ENCODE results near the gene FAM90A26. TPM values are rescaled to one million over a fixed set of nuclear protein-coding genes. Genes with fewer than 3 reads are reported as not detected.
"Not testable (repeated sequence)": the region's sequence is repeated elsewhere in the genome, so short reads cannot be mapped to it uniquely, and the experiment has no call there.

Gene FAM90A26
- total RNA-seq, 1 experiment from 2014 or later: not detected

GRCh38 chr4:9214701-9215100 lies 44.5 kb downstream of the FAM90A26 start:
- H3K9ac ChIP-seq (ENCODE audit: low read length); POLR2A ChIA-PET; H3K27me3 ChIP-seq (ENCODE audit: insufficient read depth, low read length); H3K36me3 ChIP-seq (ENCODE audit: control insufficient read depth in 1 of 2, insufficient read depth in 2 of 2, low read length in 2 of 2); H3K9me3 ChIP-seq (ENCODE audit: control insufficient read depth in 1 of 2, insufficient read depth in 1 of 2, low read depth in 1 of 2, low read length in 2 of 2); H3K9me2 ChIP-seq (ENCODE audit: insufficient read depth); CTCF ChIA-PET; H3K27ac ChIP-seq (ENCODE audit: low read depth, low read length); intact Hi-C loops (cut with micrococcal nuclease); BruUV-seq (replicated peaks); H3K79me2 ChIP-seq (ENCODE audit: insufficient read depth, low read length); H2AFZ ChIP-seq (ENCODE audit: low read depth, low read length, poor library complexity, severe bottlenecking); H3K4me2 ChIP-seq (ENCODE audit: low read length); H3K4me3 ChIP-seq (replicated peaks in 1 of 2; ENCODE audit: low read depth in 1 of 2, low read length in 2 of 2); DNase-seq (ENCODE audit: low read depth, low spot score); ATAC-seq; H4K20me1 ChIP-seq (ENCODE audit: insufficient read depth); RAD21 ChIA-PET (ENCODE audit: low non-redundant PET in 1 of 2, low total read pairs in 2 of 2, uncharacterized antibody in 2 of 2, unreplicated experiment in 2 of 2); H3K4me1 ChIP-seq (ENCODE audit: control insufficient read depth in 1 of 2, insufficient read depth in 2 of 2, low read length in 2 of 2): not testable (repeated sequence)

GRCh38 chr4:9215105-9215504 lies 44.9 kb downstream of the FAM90A26 start, which contains the start of gene USP17L11:
USP17L11 (plus strand) TSS chr4:9215405; CDS start chr4:9215405, 0 bp downstream.
- H3K4me2 ChIP-seq (ENCODE audit: low read length); DNase-seq (ENCODE audit: low read depth, low spot score); H3K9me3 ChIP-seq (ENCODE audit: control insufficient read depth in 1 of 2, insufficient read depth in 1 of 2, low read depth in 1 of 2, low read length in 2 of 2); H3K27me3 ChIP-seq (ENCODE audit: insufficient read depth, low read length); CTCF ChIA-PET; H3K4me1 ChIP-seq (ENCODE audit: control insufficient read depth in 1 of 2, insufficient read depth in 2 of 2, low read length in 2 of 2); H3K36me3 ChIP-seq (ENCODE audit: control insufficient read depth in 1 of 2, insufficient read depth in 2 of 2, low read length in 2 of 2); RAD21 ChIA-PET (ENCODE audit: low non-redundant PET in 1 of 2, low total read pairs in 2 of 2, uncharacterized antibody in 2 of 2, unreplicated experiment in 2 of 2); H3K27ac ChIP-seq (ENCODE audit: low read depth, low read length); POLR2A ChIA-PET; H3K9me2 ChIP-seq (ENCODE audit: insufficient read depth); intact Hi-C loops (cut with micrococcal nuclease); H2AFZ ChIP-seq (ENCODE audit: low read depth, low read length, poor library complexity, severe bottlenecking); BruUV-seq (replicated peaks); H3K9ac ChIP-seq (ENCODE audit: low read length); ATAC-seq; H3K79me2 ChIP-seq (ENCODE audit: insufficient read depth, low read length); H4K20me1 ChIP-seq (ENCODE audit: insufficient read depth); H3K4me3 ChIP-seq (replicated peaks in 1 of 2; ENCODE audit: low read depth in 1 of 2, low read length in 2 of 2): not testable (repeated sequence)

DNA sequence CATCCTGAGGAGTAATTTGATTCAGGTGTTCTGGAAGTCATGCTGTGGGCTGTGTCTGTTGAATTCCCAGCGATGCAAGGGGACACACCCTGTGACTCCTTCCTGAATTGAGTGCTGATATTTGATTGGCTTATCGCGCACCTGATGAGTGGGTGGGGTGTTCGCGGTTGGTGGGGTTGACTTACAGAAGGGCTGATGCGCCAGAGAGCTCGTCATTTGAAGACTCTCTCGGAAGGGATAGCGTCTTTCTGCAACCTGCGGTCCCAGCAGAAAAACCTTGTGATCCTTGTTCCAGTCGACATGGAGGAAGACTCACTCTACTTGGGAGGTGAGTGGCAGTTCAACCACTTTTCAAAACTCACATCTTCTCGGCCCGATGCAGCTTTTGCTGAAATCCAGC lies 49.6 kb downstream of the FAM90A26 start, which contains the start of gene USP17L12:
USP17L12 (plus strand) TSS at position 301 of the 400 bp plus-strand sequence; CDS start at position 301, 0 bp downstream.
- H3K9me3 ChIP-seq (ENCODE audit: control insufficient read depth in 1 of 2, insufficient read depth in 1 of 2, low read depth in 1 of 2, low read length in 2 of 2); POLR2A ChIA-PET; H2AFZ ChIP-seq (ENCODE audit: low read depth, low read length, poor library complexity, severe bottlenecking); H3K27ac ChIP-seq (ENCODE audit: low read depth, low read length); H3K9ac ChIP-seq (ENCODE audit: low read length); H3K9me2 ChIP-seq (ENCODE audit: insufficient read depth); H3K4me2 ChIP-seq (ENCODE audit: low read length); CTCF ChIA-PET; H4K20me1 ChIP-seq (ENCODE audit: insufficient read depth); H3K4me3 ChIP-seq (replicated peaks in 1 of 2; ENCODE audit: low read depth in 1 of 2, low read length in 2 of 2); H3K27me3 ChIP-seq (ENCODE audit: insufficient read depth, low read length); RAD21 ChIA-PET (ENCODE audit: low non-redundant PET in 1 of 2, low total read pairs in 2 of 2, uncharacterized antibody in 2 of 2, unreplicated experiment in 2 of 2); BruUV-seq (replicated peaks); DNase-seq (ENCODE audit: low read depth, low spot score); H3K79me2 ChIP-seq (ENCODE audit: insufficient read depth, low read length); intact Hi-C loops (cut with micrococcal nuclease); ATAC-seq; H3K36me3 ChIP-seq (ENCODE audit: control insufficient read depth in 1 of 2, insufficient read depth in 2 of 2, low read length in 2 of 2); H3K4me1 ChIP-seq (ENCODE audit: control insufficient read depth in 1 of 2, insufficient read depth in 2 of 2, low read length in 2 of 2): not testable (repeated sequence)

DNA sequence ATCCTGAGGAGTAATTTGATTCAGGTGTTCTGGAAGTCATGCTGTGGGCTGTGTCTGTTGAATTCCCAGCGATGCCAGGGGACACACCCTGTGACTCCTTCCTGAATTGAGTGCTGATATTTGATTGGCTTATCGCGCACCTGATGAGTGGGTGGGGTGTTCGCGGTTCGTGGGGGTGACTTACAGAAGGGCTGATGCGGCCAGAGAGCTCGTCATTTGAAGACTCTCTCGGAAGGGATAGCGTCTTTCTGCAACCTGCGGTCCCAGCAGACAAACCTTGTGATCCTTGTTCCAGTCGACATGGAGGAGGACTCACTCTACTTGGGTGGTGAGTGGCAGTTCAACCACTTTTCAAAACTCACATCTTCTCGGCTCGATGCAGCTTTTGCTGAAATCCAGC lies 54.4 kb downstream of the FAM90A26 start, which contains the start of gene USP17L13:
USP17L13 (plus strand) TSS at position 301 of the 400 bp plus-strand sequence; CDS start at position 301, 0 bp downstream.
- H3K9me2 ChIP-seq (ENCODE audit: insufficient read depth); H3K4me3 ChIP-seq (replicated peaks in 1 of 2; ENCODE audit: low read depth in 1 of 2, low read length in 2 of 2); H2AFZ ChIP-seq (ENCODE audit: low read depth, low read length, poor library complexity, severe bottlenecking); ATAC-seq; DNase-seq (ENCODE audit: low read depth, low spot score); RAD21 ChIA-PET (ENCODE audit: low non-redundant PET in 1 of 2, low total read pairs in 2 of 2, uncharacterized antibody in 2 of 2, unreplicated experiment in 2 of 2); intact Hi-C loops (cut with micrococcal nuclease); H3K4me1 ChIP-seq (ENCODE audit: control insufficient read depth in 1 of 2, insufficient read depth in 2 of 2, low read length in 2 of 2); H4K20me1 ChIP-seq (ENCODE audit: insufficient read depth); H3K9me3 ChIP-seq (ENCODE audit: control insufficient read depth in 1 of 2, insufficient read depth in 1 of 2, low read depth in 1 of 2, low read length in 2 of 2); H3K27me3 ChIP-seq (ENCODE audit: insufficient read depth, low read length); H3K36me3 ChIP-seq (ENCODE audit: control insufficient read depth in 1 of 2, insufficient read depth in 2 of 2, low read length in 2 of 2); H3K79me2 ChIP-seq (ENCODE audit: insufficient read depth, low read length); POLR2A ChIA-PET; CTCF ChIA-PET; H3K27ac ChIP-seq (ENCODE audit: low read depth, low read length); BruUV-seq (replicated peaks); H3K9ac ChIP-seq (ENCODE audit: low read length); H3K4me2 ChIP-seq (ENCODE audit: low read length): not testable (repeated sequence)

All from HCT116 (cell line).